ENCODE results near the gene ZNF792. TPM values are rescaled to one million over a fixed set of nuclear protein-coding genes. Genes with fewer than 3 reads are reported as not detected.

ZNF792 gene
- 1 to 10 TPM; 4.6 to 8.4 (median 6.4) TPM for total RNA-seq

DNA sequence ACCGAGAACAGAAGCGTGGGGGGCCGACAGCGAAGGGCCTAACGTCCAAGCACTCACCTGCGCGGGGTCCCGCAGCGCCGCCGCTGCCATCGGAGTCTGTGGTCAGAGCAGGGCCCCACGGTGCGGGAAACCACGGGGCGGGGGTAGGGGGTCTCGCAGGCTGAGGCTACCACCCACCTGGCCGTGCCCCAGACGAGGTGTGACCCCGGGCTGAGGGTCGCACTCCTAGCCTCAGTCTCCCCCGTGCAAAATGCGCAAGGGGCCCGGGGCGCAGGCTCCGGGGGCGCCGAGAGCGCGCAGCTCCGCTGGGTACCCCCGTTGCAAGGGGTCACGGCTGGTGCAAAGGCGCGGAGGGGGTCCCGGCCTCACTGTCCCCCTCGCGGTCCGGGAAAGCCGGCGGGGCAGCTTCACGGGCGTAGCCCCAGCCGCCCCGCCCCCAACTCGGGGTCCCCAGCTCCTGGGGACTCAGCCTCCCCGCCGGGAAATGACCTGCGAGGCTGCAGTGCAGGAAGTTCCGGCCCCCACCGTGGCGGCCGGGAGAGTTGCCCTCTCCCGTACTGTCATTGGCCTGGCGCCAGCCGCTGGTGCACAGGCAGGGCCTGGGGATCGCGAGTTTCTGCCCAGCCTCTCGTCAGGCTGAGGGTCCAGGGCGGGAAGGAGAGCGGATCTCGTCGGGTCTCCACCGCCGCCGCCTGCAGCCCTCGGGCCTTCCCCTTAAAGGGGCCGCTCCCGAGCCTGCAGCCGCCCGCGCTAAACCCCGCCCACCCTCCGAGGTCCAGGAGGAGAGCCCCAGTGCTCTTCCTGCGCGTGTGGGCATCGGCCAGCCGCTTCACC, at the start of gene ZNF792:
ZNF792 (minus strand) TSS at position 657 of the 834 bp plus-strand sequence; CDS start at position 90, 567 bp downstream.
- Histone ChIP-seq H3K4me1 (peaks cover 0 to 39% (median 29%) of the 10 kb centered on the region in 4 donors), H3K36me3 (peaks cover 22 to 28% (median 24%) of the 10 kb centered on the region in 4 donors), H3K27ac (replicated peaks in 1 of 4) (peak within 1 kb of the TSS; percentile 68 to 81 (median 74)), H3K4me3 (peak within 1 kb of the TSS; percentile 78 to 98 (median 96)), H3K9me3 (peaks cover 5 to 33% (median 25%) of the 10 kb centered on the region in 4 donors), H3K27me3 (no peaks in the 10 kb centered on the region)
- WGBS = 0% methylated on average over 3 of the region's 78 CpGs
- TF ChIP-seq POLR2AphosphoS5 (IDR thresholded peaks at IDR 0.05) (peak; percentile 45 to 61), EP300 (IDR thresholded peaks at IDR 0.05) (no peak)
- DNase-seq (ENCODE audit: extremely low spot score) = peak; percentile 92
- intact Hi-C loops (cut with DNase I) = no loop called here

- Histone ChIP-seq H3K4me1 (peaks cover 27 to 53% (median 31%) of the 10 kb centered on the region in 4 donors), H3K36me3 (peaks cover 19 to 90% (median 84%) of the 10 kb centered on the region in 4 donors), H3K27me3 (no peaks in the 10 kb centered on the region), H3K27ac (replicated peaks in 1 of 4) (peak overlapping the region; percentile 29 to 62 (median 34)), H3K4me3 (no peak overlapping the region), H3K9me3 (no peaks in the 10 kb centered on the region)
- intact Hi-C loops (cut with DNase I) = loop anchor here (2.0 kb wide), 1 partner anchor 40 kb away; no protein-coding TSS in a partner anchor
- TF ChIP-seq EP300 (IDR thresholded peaks at IDR 0.05) = no peak
- TF ChIP-seq POLR2AphosphoS5 (IDR thresholded peaks at IDR 0.05) = peak; percentile 19 to 69
- TF ChIP-seq CTCF (IDR thresholded peaks at IDR 0.05) = peak; percentile 97 to 99 (median 98)
- 46% methylated on average over 32 of the region's 32 CpGs for WGBS
- DNase-seq (ENCODE audit: extremely low spot score) = peak; percentile 96
Measured at GRCh38 chr19:35013041-35013819, 49.2 kb upstream of the ZNF792 start.

- 79% methylated on average over 16 of the region's 18 CpGs for WGBS
- TF ChIP-seq POLR2A (IDR thresholded peaks at IDR 0.05; ENCODE audit: low read depth) (no peak), EP300 (IDR thresholded peaks at IDR 0.05) (no peak), CTCF (IDR thresholded peaks at IDR 0.05) (no peak), POLR2AphosphoS5 (IDR thresholded peaks at IDR 0.05) (no peak)
- no peak for DNase-seq (ENCODE audit: extremely low spot score)
- no peaks in the 10 kb centered on the region for H3K27me3 ChIP-seq
- intact Hi-C loops (cut with DNase I) = loop anchor here (2.0 kb wide), 1 partner anchor 39 kb away; no protein-coding TSS in a partner anchor
- no peak overlapping the region for H3K4me3 ChIP-seq
- peaks cover 31 to 57% (median 35%) of the 10 kb centered on the region in 4 donors for H3K4me1 ChIP-seq
- peak overlapping the region; percentile 29 to 62 (median 34) for H3K27ac ChIP-seq (replicated peaks in 1 of 4)
- H3K9me3 ChIP-seq = no peaks in the 10 kb centered on the region
- peaks cover 15 to 78% (median 72%) of the 10 kb centered on the region in 4 donors for H3K36me3 ChIP-seq
Measured at GRCh38 chr19:35011737-35012682, 48.0 kb upstream of the ZNF792 start.

DNA sequence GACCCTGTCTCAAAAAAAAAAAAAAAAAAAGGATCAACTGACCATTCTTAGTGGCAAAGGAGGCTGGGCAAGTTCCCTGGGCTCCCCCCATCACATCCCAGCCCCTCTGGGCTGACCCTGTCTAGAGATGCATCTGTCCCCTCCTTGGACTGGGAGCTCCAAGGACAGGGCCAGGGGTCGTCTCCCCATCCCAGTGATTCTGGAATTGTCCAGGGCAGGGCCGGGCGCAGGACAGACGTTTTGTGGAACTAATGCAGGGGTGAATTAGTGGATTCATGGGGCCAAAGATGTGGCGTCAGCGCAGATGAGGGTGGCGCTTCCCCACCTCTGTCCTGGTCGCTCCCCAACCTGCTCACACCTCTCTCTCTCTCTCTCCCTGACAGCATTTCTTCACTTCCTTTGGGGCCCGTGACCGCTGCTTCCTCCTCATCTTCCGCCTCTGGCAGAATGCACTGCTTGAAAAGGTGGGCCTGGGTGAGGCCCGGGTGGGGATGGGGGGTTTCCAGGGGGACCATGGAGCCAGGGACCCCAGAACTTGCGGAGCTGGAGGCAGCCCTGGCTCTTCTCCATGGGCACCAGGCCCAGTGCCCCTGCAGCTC, 47.2 kb upstream of the ZNF792 start:
- 81% methylated on average over 13 of the region's 13 CpGs for WGBS
- Histone ChIP-seq H3K4me3 (no peak overlapping the region), H3K27me3 (no peaks in the 10 kb centered on the region), H3K27ac (replicated peaks in 1 of 4) (peak overlapping the region in 1 of 4 donors; percentile 62), H3K36me3 (peaks cover 15 to 78% (median 70%) of the 10 kb centered on the region in 4 donors), H3K4me1 (peaks cover 37 to 64% (median 43%) of the 10 kb centered on the region in 4 donors), H3K9me3 (no peaks in the 10 kb centered on the region)
- no peak for DNase-seq (ENCODE audit: extremely low spot score)
- intact Hi-C loops (cut with DNase I) = no loop called here
- TF ChIP-seq EP300 (IDR thresholded peaks at IDR 0.05) (no peak), CTCF (IDR thresholded peaks at IDR 0.05) (no peak), POLR2A (IDR thresholded peaks at IDR 0.05; ENCODE audit: low read depth) (no peak), POLR2AphosphoS5 (IDR thresholded peaks at IDR 0.05) (no peak)
